ENCODE data around the gene SIGLEC11. TPM values are rescaled to one million over a fixed set of nuclear protein-coding genes. Genes with fewer than 3 reads are reported as not detected.

SIGLEC11 gene
- total and polyA plus RNA-seq, 2 of the 13 experiments (the other 11 are each of a cell fraction or from before 2014, with no cell fraction given) = not detected

DNA sequence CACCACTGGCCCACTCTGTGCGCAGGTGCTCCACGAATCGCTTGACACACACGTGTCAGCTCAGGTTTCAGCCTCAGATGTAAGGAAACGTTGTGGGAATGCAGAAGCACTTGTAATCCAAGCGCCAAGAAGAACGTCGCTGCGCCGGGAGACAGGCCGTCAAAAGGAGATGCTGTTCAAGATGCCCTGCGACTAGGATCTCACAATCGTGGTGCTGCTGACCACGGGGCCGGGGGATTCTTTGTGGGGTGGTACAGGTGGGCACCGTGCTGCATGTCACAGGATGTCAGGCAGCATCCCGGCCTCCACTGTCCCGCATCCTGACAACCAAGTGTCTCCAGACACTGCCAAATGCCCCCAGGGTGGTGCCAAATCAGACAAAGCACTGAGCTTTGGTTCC lies 16.9 kb upstream of the SIGLEC11 start (continued):
- TF ChIP-seq ZNF484 (CRISPR knock-in tag; IDR thresholded peaks at IDR 0.05; ENCODE audit: borderline replicate concordance, low read depth) (no peak), NR2F2 (IDR thresholded peaks at IDR 0.05; ENCODE audit: borderline replicate concordance, low read depth) (no peak), MTF2 (CRISPR knock-in tag; IDR thresholded peaks at IDR 0.05; ENCODE audit: borderline replicate concordance) (no peak), ZNF776 (CRISPR knock-in tag; IDR thresholded peaks at IDR 0.05) (no peak)
- TF ChIP-seq, protein P1, sequence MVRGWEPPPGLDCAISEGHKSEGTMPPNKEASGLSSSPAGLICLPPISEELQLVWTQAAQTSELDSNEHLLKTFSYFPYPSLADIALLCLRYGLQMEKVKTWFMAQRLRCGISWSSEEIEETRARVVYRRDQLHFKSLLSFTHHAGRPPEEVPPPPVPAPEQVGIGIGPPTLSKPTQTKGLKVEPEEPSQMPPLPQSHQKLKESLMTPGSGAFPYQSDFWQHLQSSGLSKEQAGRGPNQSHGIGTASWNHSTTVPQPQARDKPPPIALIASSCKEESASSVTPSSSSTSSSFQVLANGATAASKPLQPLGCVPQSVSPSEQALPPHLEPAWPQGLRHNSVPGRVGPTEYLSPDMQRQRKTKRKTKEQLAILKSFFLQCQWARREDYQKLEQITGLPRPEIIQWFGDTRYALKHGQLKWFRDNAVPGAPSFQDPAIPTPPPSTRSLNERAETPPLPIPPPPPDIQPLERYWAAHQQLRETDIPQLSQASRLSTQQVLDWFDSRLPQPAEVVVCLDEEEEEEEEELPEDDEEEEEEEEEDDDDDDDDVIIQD (CRISPR knock-in tag; IDR thresholded peaks at IDR 0.05; ENCODE audit: low read depth) = no peak

DNA sequence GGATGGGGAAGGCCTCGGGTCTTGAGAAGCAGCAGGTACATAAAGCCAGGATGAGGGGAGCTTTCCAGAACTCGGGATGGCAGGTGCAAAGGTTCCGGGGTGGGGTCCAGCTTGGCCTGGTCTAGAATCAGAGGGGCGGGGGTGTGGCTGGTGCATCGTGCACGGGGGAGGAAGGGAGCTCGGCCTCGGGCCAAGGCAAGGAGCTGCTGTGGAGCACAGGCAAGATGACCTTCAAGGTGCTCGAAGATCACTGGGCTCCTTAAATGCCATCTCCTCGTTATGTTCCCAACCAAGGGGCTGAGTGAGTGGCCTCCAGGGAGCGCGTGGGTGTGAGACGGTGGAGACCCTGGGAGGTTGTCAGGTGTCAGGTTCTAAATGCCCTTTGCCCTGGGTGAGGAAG lies 16.1 kb upstream of the SIGLEC11 start:
- Histone ChIP-seq H3K27ac (ENCODE audit: extremely low read length, insufficient read depth, low read length) (no peak overlapping the region), H3K9me3 (ENCODE audit: low read length) (no peaks in the 10 kb centered on the region), H3K27me3 (ENCODE audit: control insufficient read depth in 1 of 2, insufficient read depth in 2 of 2, low read length in 2 of 2) (no peaks in the 10 kb centered on the region), H3K4me1 (ENCODE audit: insufficient read depth, low read length) (no peaks in the 10 kb centered on the region), H3K79me2 (ENCODE audit: insufficient read depth, low read length) (no peaks in the 10 kb centered on the region), H3K9ac (ENCODE audit: insufficient read depth, low read depth, low read length) (no peak overlapping the region), H3K4me3 (replicated peaks in 1 of 3; ENCODE audit: insufficient read depth in 1 of 3, low read depth in 2 of 3, low read length in 3 of 3) (no peak overlapping the region), H2AFZ (ENCODE audit: low read length) (no peak overlapping the region), H3K4me2 (ENCODE audit: low read depth, low read length) (no peak overlapping the region), H4K20me1 (ENCODE audit: insufficient read depth, low read length) (no peaks in the 10 kb centered on the region), H3K36me3 (replicated peaks in 1 of 2; ENCODE audit: control insufficient read depth in 1 of 2, insufficient read depth in 2 of 2, low read length in 2 of 2) (peaks cover 0 to 1% of the 10 kb centered on the region in 2 experiments; a peak in 1 of 5 replicates)
- ATAC-seq (no peak), FAIRE-seq (no peak), DNase-seq (ENCODE audit: low spot score) (no peak)
- in situ Hi-C loops (cut with HindIII; ENCODE audit: extremely low pct_ligation_motif_present, low pct_unique_long_range_greater_than_20kb) (loop anchor here (5.0 kb wide), 1 partner anchor 40 kb away; no protein-coding TSS in a partner anchor), intact Hi-C loops (cut with micrococcal nuclease; ENCODE audit: unreplicated experiment) (no loop called here)
- ChIA-PET POLR2A (no interaction called here), CTCF (ENCODE audit: low intra/inter-chr PET ratio, low total read pairs) (no interaction called here)
- no TSS peak for BruUV-seq (replicated peaks)
- no peak for TF ChIP-seq SMAD9 (CRISPR knock-in tag; IDR thresholded peaks at IDR 0.05)
- TF ChIP-seq MIER2 (CRISPR knock-in tag; IDR thresholded peaks at IDR 0.05) = no peak
- no peak for TF ChIP-seq ZBTB10 (CRISPR knock-in tag; IDR thresholded peaks at IDR 0.05; ENCODE audit: borderline replicate concordance)
- WGBS (ENCODE audit: low lambda C conversion rate) = 92% methylated on average over 10 of the region's 13 CpGs
